Activated B cell treated with CpG ODN at 0.5 μM for 24 hours (primary cell): ENCODE data around the gene CCDC12. TPM values are rescaled to one million over a fixed set of nuclear protein-coding genes. Genes with fewer than 3 reads are reported as not detected.

Experiments
- ATAC-seq: fragments of 200-7000 bp; cut with Tn5 transposase; one replicate; pipeline ENCODE4 v1.10.0; 2021; ENCODE audit warnings: low read depth, mild to moderate bottlenecking, moderate library complexity
- CTCF ChIA-PET: fragments of 350-600 bp; sonication (Branson Sonifier 250); formaldehyde crosslinking; loops from one replicate; lab custom pipeline; 2021; ENCODE audit warnings: antibody characterized with exemption; lab: Charles Lee
- POLR2A ChIA-PET: fragments of 350-600 bp; sonication (Branson Sonifier 250); formaldehyde crosslinking; loops from one replicate; lab custom pipeline; 2021; ENCODE audit warnings: antibody characterized with exemption; lab: Charles Lee
- DNase-seq: peaks from one replicate; pipeline ENCODE4 v3.0.0; 2022
- H3K27ac Mint-ChIP-seq: one replicate; pipeline ENCODE4 v1.8.0; 2020; ENCODE audit warnings: mixed read lengths
- H3K27me3 Mint-ChIP-seq: one replicate; pipeline ENCODE4 v1.8.0; 2021; ENCODE audit warnings: mixed read lengths
- H3K36me3 Mint-ChIP-seq: one replicate; pipeline ENCODE4 v1.8.0; 2021; ENCODE audit warnings: low read depth, mixed read lengths
- H3K4me1 Mint-ChIP-seq: one replicate; pipeline ENCODE4 v1.8.0; 2021; ENCODE audit warnings: mixed read lengths
- H3K4me3 Mint-ChIP-seq: one replicate; pipeline ENCODE4 v1.8.0; 2020; ENCODE audit warnings: mild to moderate bottlenecking, mixed read lengths
- H3K9me3 Mint-ChIP-seq: one replicate; pipeline ENCODE4 v1.8.0; 2020; ENCODE audit warnings: mixed read lengths
- CTCF ChIP-seq: fragments of 200-600 bp; IDR thresholded peaks from one replicate; pipeline ENCODE4 v1.8.0; 2022; ENCODE audit warnings: antibody characterized with exemption, mild to moderate bottlenecking
- intact Hi-C: fragments of 100-400 bp; cut with micrococcal nuclease; formaldehyde crosslinking; loops from one replicate; pipeline ENCODE4 v1.15.1; 2024
- total RNA-seq: library from RNA; stranded (reverse); gene quantifications from 2 replicates; pipeline ENCODE4 v1.2.3, GENCODE V29; 2022

Gene CCDC12
- total RNA-seq, 1 donor from 2014 or later, result 98.4 TPM

DNA sequence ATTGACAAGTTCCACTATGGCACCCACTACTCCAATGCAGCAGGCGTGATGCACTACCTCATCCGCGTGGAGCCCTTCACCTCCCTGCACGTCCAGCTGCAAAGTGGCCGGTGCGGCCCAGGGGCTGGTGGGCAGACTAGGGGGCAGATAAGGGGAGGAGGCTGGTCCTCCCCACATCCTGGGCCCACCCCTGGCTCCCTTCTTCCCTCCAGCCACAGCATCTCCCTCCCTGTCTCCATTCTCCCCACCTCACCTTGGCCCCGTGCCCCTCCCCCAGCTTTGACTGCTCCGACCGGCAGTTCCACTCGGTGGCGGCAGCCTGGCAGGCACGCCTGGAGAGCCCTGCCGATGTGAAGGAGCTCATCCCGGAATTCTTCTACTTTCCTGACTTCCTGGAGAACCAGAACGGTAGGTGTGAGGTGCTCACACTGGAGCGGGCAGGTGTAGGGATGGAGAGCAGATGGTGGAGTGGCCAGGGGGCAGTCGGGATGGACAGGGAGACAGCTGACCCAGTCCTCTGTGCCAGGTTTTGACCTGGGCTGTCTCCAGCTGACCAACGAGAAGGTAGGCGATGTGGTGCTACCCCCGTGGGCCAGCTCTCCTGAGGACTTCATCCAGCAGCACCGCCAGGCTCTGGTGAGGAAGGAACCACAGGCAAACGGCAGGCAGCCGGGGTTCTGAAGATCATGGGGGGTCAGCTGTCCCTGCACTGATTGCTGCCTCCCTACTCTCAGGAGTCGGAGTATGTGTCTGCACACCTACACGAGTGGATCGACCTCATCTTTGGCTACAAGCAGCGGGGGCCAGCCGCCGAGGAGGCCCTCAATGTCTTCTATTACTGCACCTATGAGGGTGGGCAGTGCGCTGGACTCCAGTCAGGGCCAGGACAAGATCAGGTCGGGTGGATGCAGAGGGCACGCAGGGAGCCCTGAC is 28.9 kb upstream of the CCDC12 start:
- H3K4me3 Mint-ChIP-seq, result no peak overlapping the region

DNA sequence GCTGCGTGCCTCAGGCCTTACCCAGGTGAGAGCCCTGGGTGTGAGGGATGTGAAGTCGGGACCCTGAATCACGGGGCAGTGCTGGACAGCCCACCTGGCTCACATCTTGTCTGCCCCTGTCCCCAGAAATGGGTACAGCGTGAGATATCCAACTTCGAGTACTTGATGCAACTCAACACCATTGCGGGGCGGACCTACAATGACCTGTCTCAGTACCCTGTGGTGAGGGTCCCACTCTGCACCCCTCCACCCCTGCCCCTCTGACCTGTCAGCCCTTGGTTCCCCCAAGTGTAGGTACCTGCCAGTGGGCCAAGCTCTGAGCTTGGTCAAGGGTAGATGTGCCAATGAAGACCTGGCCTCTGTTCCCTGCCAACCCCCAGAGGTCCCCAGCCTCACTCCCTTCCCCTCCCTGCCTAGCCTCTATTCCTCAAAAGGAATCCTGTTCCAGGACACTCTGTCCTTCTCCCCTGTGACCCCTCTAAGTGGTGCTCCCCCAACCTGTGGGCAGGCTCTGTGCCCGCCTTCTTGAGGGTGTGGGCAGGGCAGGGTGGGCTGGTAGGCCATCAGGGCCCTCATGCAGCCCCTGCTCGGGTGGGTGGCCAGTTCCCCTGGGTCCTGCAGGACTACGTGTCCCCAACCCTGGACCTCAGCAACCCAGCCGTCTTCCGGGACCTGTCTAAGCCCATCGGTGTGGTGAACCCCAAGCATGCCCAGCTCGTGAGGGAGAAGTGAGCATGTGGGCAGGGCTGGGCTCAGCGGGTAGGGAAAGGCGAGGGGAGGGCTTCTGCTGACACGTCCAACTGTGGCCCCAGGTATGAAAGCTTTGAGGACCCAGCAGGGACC is 28.0 kb upstream of the CCDC12 start:
- Mint-ChIP-seq H3K4me3 (no peak overlapping the region), H3K36me3 (peaks cover 64% of the 10 kb centered on the region), H3K9me3 (no peaks in the 10 kb centered on the region), H3K4me1 (peaks cover 7% of the 10 kb centered on the region), H3K27ac (no peak overlapping the region), H3K27me3 (no peaks in the 10 kb centered on the region)
- ChIA-PET POLR2A (interaction anchor here (1.5 kb wide), 1 partner anchor 78 kb away, joined by 4 read pairs; no protein-coding TSS in a partner anchor), CTCF (no interaction called here)
- ATAC-seq, result no peak
- intact Hi-C loops, result no loop called here
- DNase-seq, result peak; percentile 7
- TF ChIP-seq CTCF, result no peak

More for the DNA sequence above, 28.9 kb upstream of the CCDC12 start:
- no peak for ATAC-seq
- Mint-ChIP-seq H3K4me1 (peaks cover 12% of the 10 kb centered on the region), H3K9me3 (no peaks in the 10 kb centered on the region), H3K27ac (no peak overlapping the region), H3K27me3 (no peaks in the 10 kb centered on the region), H3K36me3 (peaks cover 55% of the 10 kb centered on the region)
- ChIA-PET CTCF (no interaction called here), POLR2A (interaction anchor here (0.8 kb wide), 1 partner anchor 12 kb away, joined by 3 read pairs; no protein-coding TSS in a partner anchor)
- no peak for TF ChIP-seq CTCF
- peak; percentile 13 for DNase-seq
- intact Hi-C loops, result no loop called here

- H3K4me1 Mint-ChIP-seq, result peaks cover 3% of the 10 kb centered on the region
- intact Hi-C loops, result no loop called here
- no peak for DNase-seq
- ChIA-PET CTCF (no interaction called here), POLR2A (interaction anchor here (1.5 kb wide), 1 partner anchor 77 kb away, joined by 4 read pairs; no protein-coding TSS in a partner anchor)
- H3K36me3 Mint-ChIP-seq, result peaks cover 64% of the 10 kb centered on the region
- ATAC-seq, result no peak
- no peak for TF ChIP-seq CTCF
- H3K27me3 Mint-ChIP-seq, result no peaks in the 10 kb centered on the region
- H3K27ac Mint-ChIP-seq, result no peak overlapping the region
- H3K4me3 Mint-ChIP-seq, result no peak overlapping the region
- no peaks in the 10 kb centered on the region for H3K9me3 Mint-ChIP-seq
These were observed 27.2 kb upstream of the CCDC12 start for GRCh38 chr3:47003461-47004368.

- POLR2A ChIA-PET, result no interaction called here
- Mint-ChIP-seq H3K4me1 (peaks cover 7% of the 10 kb centered on the region), H3K27ac (no peak overlapping the region), H3K9me3 (no peaks in the 10 kb centered on the region), H3K4me3 (no peak overlapping the region), H3K27me3 (no peaks in the 10 kb centered on the region), H3K36me3 (peaks cover 67% of the 10 kb centered on the region)
- ATAC-seq (no peak), DNase-seq (no peak)
- intact Hi-C loops, result no loop called here
- TF ChIP-seq CTCF, result no peak
- CTCF ChIA-PET, result no interaction called here
These were observed 26.5 kb upstream of the CCDC12 start for GRCh38 chr3:47003056-47003410.
